Tibial nerve (tissue), 4 donors: ENCODE results near the gene ISG20L2. TPM values are rescaled to one million over a fixed set of nuclear protein-coding genes. Genes with fewer than 3 reads are reported as not detected.

Experiments
- DNase-seq, 2 donors: peaks; one replicate each; pipeline ENCODE4 v3.0.0-alpha.2; 2019; ENCODE audit warnings: low spot score in 2 of 2
- H3K27ac ChIP-seq, 4 donors: fragments of 200-600 bp; sonication (generic) in 3 of 4; one replicate each; pipeline ENCODE4 v1.5.1; 2017 to 2019; ENCODE audit warnings: mild to moderate bottlenecking in 1 of 4
- H3K27me3 ChIP-seq, 2 donors: fragments of 200-600 bp; sonication (generic) in 1 of 2; one replicate each; pipeline versions ENCODE4 v1.5.1 to v1.6.0; 2017 to 2019
- H3K36me3 ChIP-seq, 3 donors: fragments of 200-600 bp; sonication (generic); one replicate each; pipeline ENCODE4 v1.5.1; 2018 to 2019
- H3K4me1 ChIP-seq, 4 donors: fragments of 200-600 bp; sonication (generic) in 3 of 4; one replicate each; pipeline ENCODE4 v1.5.1; 2017 to 2019
- H3K4me3 ChIP-seq, 4 donors: fragments of 200-600 bp; sonication (generic) in 3 of 4; one replicate each; pipeline ENCODE4 v1.5.1; 2017 to 2019; ENCODE audit warnings: mild to moderate bottlenecking in 1 of 4, moderate library complexity in 1 of 4
- H3K9me3 ChIP-seq, 4 donors: fragments of 200-600 bp; sonication (generic) in 3 of 4; one replicate each; pipeline ENCODE4 v1.5.1; 2017 to 2019
- EP300 ChIP-seq, 2 donors: sonication (generic); formaldehyde crosslinking; IDR thresholded peaks; one replicate each; pipeline ENCODE4 v1.6.1; 2017; ENCODE audit warnings: antibody characterized with exemption in 2 of 2, mild to moderate bottlenecking in 1 of 2
- POLR2A ChIP-seq, 2 donors: fragments of 450-650 bp; IDR thresholded peaks; one replicate each; pipeline ENCODE4 v1.6.1; 2017; ENCODE audit warnings: antibody characterized with exemption in 2 of 2, mild to moderate bottlenecking in 2 of 2, moderate library complexity in 2 of 2
- WGBS, 2 donors: methylation state at CpG; one replicate each; pipeline ENCODE4 v1.1.5; 2018; 5-methylcytosine and 5-hydroxymethylcytosine counted together
- total RNA-seq, 4 donors: library from RNA; depleted of rRNA; stranded (reverse); fragments of >200 nt; gene quantifications; one replicate each; pipeline ENCODE4 v1.1.0, GENCODE V29; 2016
- TF ChIP-seq, protein P1 (sequence below), 5 experiments: fragments of 200-600 bp in 3 of 5; fragments of 450-650 bp in 2 of 5; sonication (generic) in 3 of 5; IDR thresholded peaks; one replicate each; pipeline ENCODE4 v1.5.1; 2016 to 2019; ENCODE audit warnings: antibody characterized with exemption in 5 of 5, mild to moderate bottlenecking in 3 of 5, moderate library complexity in 2 of 5

ISG20L2 gene
- total RNA-seq, 4 donors from 2014 or later, result 10.1 to 24.9 (median 18.6) TPM

DNA sequence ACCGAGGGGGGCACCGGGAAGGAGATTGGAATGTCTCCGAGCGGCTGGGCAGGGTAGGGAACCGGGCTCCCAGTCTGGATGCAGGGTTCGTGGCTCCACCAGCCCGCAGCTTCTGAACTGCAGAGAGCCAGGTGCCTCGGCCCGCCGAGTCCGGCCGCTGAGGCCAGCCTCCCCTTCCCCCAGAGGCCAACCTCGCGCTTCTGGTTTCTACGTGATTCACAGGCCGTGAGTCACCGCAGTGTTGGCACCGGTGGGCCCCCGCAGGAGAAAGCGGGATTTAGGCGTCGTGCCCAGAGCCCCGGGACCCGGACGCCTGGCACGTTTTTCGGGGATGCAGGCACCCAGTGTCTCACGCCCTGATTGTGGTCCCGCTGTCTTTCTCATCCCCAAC lies 23.6 kb downstream of the ISG20L2 start:
- Histone ChIP-seq H3K4me1 (peaks cover 0 to 70% (median 36%) of the 10 kb centered on the region in 4 donors), H3K27ac (peak overlapping the region; percentile 31 to 89 (median 68))
- 1 to 4% methylated on average over 24 to 29 of the region's 29 CpGs for WGBS, 2 donors

DNA sequence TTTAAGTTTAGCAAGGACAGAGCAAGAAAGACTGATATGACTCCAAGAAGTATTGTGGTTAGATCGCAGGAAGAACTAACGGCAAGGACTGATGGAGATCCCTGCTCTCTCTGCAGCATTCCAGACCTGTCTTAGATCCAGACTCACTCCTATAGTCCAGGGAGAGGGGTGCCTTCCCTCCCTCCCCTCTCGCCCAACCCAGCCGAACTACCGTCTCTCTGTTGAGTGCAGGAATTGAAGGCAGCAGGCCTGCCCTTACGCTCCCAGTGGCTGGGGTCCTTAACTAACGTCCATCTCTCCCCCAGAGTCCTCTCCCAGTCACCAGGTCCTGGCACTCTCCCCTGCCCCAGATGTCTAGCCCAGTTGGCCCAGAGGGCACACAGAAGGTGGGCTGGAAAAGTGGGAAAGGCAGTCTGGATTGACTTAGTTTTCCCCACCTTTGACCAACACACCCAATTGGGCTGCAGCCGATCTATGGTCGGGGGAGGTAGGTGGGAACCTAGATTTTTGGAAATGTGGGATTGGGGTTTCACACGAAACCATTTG lies 24.3 kb downstream of the ISG20L2 start:
- Histone ChIP-seq H3K27ac (peak overlapping the region in 2 of 4 donors; percentile 86 to 89), H3K27me3 (peaks cover 0 to 23% of the 10 kb centered on the region in 2 donors)

More for the DNA sequence above, 23.6 kb downstream of the ISG20L2 start:
- no peak for TF ChIP-seq POLR2A (IDR thresholded peaks at IDR 0.05)
- peak in 1 of 2 donors; percentile 44 for TF ChIP-seq EP300 (IDR thresholded peaks at IDR 0.05)
- Histone ChIP-seq H3K9me3 (no peaks in the 10 kb centered on the region), H3K4me3 (peak overlapping the region; percentile 35 to 58 (median 46)), H3K27me3 (peaks cover 0 to 23% of the 10 kb centered on the region in 2 donors), H3K36me3 (peaks cover 0 to 9% (median 0%) of the 10 kb centered on the region in 3 donors)
- peak; percentile 37 to 47 for DNase-seq

DNA sequence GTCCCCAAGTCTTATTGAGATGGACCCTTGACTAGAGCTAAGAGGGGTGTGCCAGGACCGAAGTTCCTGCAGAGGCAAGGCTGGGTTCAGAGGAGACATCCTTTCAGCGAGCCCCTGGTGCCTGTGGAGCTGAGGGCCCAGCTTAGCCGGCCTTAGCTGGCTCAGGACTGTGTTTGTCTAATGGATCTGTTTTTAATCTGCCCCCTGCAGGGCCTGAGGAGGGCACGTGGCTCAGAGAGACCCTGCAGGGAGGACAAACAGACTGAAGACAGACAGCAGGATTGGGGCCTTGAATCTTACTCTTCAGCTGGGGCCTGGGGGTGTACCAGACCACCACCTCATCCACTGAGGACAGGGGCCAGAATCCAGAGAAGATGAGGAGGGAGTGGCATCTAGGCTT lies 24.8 kb downstream of the ISG20L2 start:
- peaks cover 0 to 18% (median 0%) of the 10 kb centered on the region in 3 donors for H3K36me3 ChIP-seq
- H3K27ac ChIP-seq, result peak overlapping the region in 1 of 4 donors; percentile 61
- TF ChIP-seq POLR2A (IDR thresholded peaks at IDR 0.05) (no peak), EP300 (IDR thresholded peaks at IDR 0.05) (no peak)
- TF ChIP-seq, protein P1, sequence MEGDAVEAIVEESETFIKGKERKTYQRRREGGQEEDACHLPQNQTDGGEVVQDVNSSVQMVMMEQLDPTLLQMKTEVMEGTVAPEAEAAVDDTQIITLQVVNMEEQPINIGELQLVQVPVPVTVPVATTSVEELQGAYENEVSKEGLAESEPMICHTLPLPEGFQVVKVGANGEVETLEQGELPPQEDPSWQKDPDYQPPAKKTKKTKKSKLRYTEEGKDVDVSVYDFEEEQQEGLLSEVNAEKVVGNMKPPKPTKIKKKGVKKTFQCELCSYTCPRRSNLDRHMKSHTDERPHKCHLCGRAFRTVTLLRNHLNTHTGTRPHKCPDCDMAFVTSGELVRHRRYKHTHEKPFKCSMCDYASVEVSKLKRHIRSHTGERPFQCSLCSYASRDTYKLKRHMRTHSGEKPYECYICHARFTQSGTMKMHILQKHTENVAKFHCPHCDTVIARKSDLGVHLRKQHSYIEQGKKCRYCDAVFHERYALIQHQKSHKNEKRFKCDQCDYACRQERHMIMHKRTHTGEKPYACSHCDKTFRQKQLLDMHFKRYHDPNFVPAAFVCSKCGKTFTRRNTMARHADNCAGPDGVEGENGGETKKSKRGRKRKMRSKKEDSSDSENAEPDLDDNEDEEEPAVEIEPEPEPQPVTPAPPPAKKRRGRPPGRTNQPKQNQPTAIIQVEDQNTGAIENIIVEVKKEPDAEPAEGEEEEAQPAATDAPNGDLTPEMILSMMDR (IDR thresholded peaks at IDR 0.05), result no peak
- H3K4me3 ChIP-seq, result no peak overlapping the region
- H3K4me1 ChIP-seq, result peaks cover 0 to 59% (median 31%) of the 10 kb centered on the region in 4 donors
- peaks cover 0 to 23% of the 10 kb centered on the region in 2 donors for H3K27me3 ChIP-seq
- H3K9me3 ChIP-seq, result no peaks in the 10 kb centered on the region
- WGBS, 2 donors, result 40 to 45% methylated on average over 4 of the region's 4 CpGs
- DNase-seq, result no peak

More for the DNA sequence above, 24.3 kb downstream of the ISG20L2 start:
- Histone ChIP-seq H3K4me1 (peaks cover 0 to 64% (median 31%) of the 10 kb centered on the region in 4 donors), H3K4me3 (peak overlapping the region in 1 of 4 donors; percentile 54), H3K9me3 (no peaks in the 10 kb centered on the region), H3K36me3 (peaks cover 0 to 13% (median 0%) of the 10 kb centered on the region in 3 donors)
- 30 to 46% methylated on average over 10 of the region's 10 CpGs for WGBS, 2 donors
- no peak for DNase-seq
- TF ChIP-seq, protein P1 (IDR thresholded peaks at IDR 0.05), result no peak

DNA sequence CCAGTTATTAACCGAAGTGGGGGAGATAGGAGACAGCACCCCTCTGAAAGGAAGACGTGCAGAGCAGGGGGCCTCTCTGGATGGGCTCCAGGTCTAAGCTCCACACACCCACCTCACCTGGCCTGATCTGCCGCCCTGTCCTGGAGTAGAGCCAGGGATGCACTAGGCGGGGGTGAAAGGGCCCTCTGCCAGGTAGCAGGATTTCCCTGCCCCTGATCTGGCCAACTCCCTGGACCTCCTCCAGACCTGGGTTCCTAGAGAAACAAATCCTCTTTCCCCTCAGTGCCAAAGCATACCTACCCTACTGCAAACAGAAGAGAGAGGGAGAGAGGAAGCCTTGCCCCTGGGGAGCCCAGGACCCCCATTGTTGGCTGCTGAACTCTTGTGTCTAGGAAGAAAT lies 25.2 kb downstream of the ISG20L2 start:
- WGBS, 2 donors, result 56 to 74% methylated on average over 4 of the region's 4 CpGs
- no peak overlapping the region for H3K4me3 ChIP-seq
- H3K27me3 ChIP-seq, result peaks cover 0 to 23% of the 10 kb centered on the region in 2 donors
- TF ChIP-seq POLR2A (IDR thresholded peaks at IDR 0.05) (no peak), EP300 (IDR thresholded peaks at IDR 0.05) (no peak)
- TF ChIP-seq, protein P1 (IDR thresholded peaks at IDR 0.05), result no peak
- H3K36me3 ChIP-seq, result peaks cover 0 to 21% (median 0%) of the 10 kb centered on the region in 3 donors
- H3K4me1 ChIP-seq, result peaks cover 0 to 55% (median 31%) of the 10 kb centered on the region in 4 donors
- H3K9me3 ChIP-seq, result no peaks in the 10 kb centered on the region
- no peak for DNase-seq
- H3K27ac ChIP-seq, result peak overlapping the region in 1 of 4 donors; percentile 61

DNA sequence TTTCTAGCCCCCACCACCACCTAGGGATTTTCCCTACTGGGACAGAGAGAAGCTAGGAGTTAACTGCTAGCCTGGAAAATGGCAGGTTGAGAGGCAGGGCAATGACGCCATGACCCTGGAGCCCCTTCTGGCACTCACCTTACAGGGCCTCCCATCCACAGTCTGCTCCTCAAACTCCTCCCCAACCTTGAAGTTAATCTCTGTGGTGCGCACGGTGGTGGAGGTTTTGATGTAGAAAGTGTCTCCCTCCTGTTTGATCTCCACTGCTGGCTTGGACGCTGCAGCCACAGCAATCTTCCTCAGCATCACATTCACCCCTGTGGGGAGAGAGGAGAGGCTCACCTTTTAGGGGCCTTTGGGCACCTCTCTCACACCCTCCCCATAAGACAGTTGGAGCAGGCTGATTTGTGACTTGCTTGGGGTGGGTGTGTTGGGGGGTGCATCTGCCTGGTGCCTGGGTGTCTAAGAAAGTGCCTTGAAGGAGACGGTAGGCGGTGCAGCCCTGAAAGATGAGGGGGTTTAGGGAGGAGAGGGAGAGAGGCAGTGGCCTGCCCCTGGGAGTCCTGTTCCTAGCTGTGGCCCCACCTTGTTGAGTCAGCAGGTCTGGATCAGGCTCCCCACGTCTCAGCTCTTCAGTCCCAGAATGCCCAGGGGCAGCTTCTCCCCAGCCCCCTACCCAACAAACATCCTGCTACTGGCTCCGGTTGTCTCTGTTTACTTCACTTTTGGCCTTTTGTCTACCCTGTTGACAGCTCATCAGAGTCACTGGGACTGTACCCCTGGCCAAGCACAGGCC lies 27.6 kb downstream of the ISG20L2 start:
- TF ChIP-seq, protein P1 (IDR thresholded peaks at IDR 0.05), result no peak
- TF ChIP-seq POLR2A (IDR thresholded peaks at IDR 0.05), result no peak
- TF ChIP-seq EP300 (IDR thresholded peaks at IDR 0.05), result no peak
- Histone ChIP-seq H3K27ac (no peak overlapping the region), H3K4me1 (peaks cover 0 to 30% (median 17%) of the 10 kb centered on the region in 4 donors), H3K27me3 (peaks cover 0 to 31% of the 10 kb centered on the region in 2 donors), H3K4me3 (no peak overlapping the region), H3K36me3 (peaks cover 0 to 21% (median 0%) of the 10 kb centered on the region in 3 donors), H3K9me3 (no peaks in the 10 kb centered on the region)
- WGBS, 2 donors, result 68 to 72% methylated on average over 8 of the region's 8 CpGs
- no peak for DNase-seq
